ENCODE measurements around the gene SLFN5.

The SLFN5 gene

DNA sequence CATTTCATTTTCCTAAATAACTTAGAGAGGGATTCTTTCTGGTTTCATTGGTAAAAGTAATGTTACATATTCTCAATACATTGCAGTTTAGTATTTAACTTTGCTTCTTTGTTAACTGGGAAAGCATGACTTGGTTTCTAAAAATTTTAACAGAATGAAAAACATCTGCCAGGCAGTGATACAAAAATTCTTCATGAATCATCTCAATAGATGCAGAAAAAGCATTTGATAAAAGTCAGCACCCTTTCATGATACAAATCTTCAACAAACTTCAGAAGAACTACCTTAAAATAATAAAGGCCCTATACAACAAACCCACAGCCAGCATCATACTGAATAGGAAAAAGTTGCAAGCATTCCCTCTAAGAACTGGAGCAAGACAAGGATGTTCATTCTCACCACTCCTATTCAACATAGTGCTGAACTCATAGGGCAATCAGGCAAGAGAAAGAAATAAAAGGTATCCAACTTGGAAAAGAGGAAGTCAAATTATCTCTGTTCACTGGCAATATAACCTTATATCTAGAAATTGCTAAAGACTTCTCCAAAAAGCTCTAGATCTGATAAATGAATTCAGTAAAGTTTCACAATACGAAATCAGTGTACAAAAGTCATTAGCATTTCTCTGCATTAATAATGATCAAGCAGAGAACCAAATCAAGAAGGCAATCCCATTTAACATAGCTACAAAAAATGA, 50.4 kb downstream of the SLFN5 start:
- H3K4me1 ChIP-seq = no peaks in the 10 kb centered on the region
- H3K36me3 ChIP-seq (ENCODE audit: control insufficient read depth, insufficient read depth, low read length) = no peaks in the 10 kb centered on the region
- no peak overlapping the region for H3K27ac ChIP-seq
- no peak overlapping the region for H3K4me2 ChIP-seq (ENCODE audit: low read length)
- H3K9me3 ChIP-seq (ENCODE audit: control insufficient read depth, low read length) = no peaks in the 10 kb centered on the region
- H3K9ac ChIP-seq = no peak overlapping the region
- no peak overlapping the region for H3K4me3 ChIP-seq (ENCODE audit: low read depth, low read length)
- H3K27me3 ChIP-seq (ENCODE audit: control insufficient read depth, insufficient read depth, low read length) = no peaks in the 10 kb centered on the region
- no peak overlapping the region for H2AFZ ChIP-seq
- no peaks in the 10 kb centered on the region for H3K79me2 ChIP-seq
- TF ChIP-seq, protein P1, sequence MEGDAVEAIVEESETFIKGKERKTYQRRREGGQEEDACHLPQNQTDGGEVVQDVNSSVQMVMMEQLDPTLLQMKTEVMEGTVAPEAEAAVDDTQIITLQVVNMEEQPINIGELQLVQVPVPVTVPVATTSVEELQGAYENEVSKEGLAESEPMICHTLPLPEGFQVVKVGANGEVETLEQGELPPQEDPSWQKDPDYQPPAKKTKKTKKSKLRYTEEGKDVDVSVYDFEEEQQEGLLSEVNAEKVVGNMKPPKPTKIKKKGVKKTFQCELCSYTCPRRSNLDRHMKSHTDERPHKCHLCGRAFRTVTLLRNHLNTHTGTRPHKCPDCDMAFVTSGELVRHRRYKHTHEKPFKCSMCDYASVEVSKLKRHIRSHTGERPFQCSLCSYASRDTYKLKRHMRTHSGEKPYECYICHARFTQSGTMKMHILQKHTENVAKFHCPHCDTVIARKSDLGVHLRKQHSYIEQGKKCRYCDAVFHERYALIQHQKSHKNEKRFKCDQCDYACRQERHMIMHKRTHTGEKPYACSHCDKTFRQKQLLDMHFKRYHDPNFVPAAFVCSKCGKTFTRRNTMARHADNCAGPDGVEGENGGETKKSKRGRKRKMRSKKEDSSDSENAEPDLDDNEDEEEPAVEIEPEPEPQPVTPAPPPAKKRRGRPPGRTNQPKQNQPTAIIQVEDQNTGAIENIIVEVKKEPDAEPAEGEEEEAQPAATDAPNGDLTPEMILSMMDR (IDR thresholded peaks at IDR 0.05) = no peak

DNA sequence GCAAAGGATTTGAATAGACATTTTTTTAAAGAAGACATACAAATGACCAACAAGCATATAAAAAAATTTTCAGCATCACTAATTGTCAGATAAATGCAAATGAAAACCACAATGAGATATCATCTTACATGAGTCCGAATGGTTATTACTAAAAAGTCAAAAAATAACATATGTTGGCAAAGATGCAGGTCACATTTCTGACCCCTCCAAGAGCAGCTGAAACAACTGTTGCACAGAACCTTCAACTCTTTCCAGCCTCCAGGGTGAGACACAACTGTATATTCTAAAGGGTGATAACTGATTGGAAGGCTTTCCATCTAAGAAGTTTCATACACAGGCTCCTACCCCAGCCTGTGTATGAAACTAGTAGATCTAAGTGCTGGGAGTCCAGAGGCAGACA, 51.9 kb downstream of the SLFN5 start:
- Histone ChIP-seq H3K9ac (no peak overlapping the region), H3K4me3 (ENCODE audit: low read depth, low read length) (no peak overlapping the region), H2AFZ (no peak overlapping the region), H3K27ac (no peak overlapping the region), H3K4me1 (no peaks in the 10 kb centered on the region), H3K27me3 (ENCODE audit: control insufficient read depth, insufficient read depth, low read length) (no peaks in the 10 kb centered on the region), H3K9me3 (ENCODE audit: control insufficient read depth, low read length) (no peaks in the 10 kb centered on the region), H3K79me2 (no peaks in the 10 kb centered on the region), H3K36me3 (ENCODE audit: control insufficient read depth, insufficient read depth, low read length) (no peaks in the 10 kb centered on the region), H3K4me2 (ENCODE audit: low read length) (no peak overlapping the region)
- TF ChIP-seq, protein P1 (IDR thresholded peaks at IDR 0.05) = no peak

DNA sequence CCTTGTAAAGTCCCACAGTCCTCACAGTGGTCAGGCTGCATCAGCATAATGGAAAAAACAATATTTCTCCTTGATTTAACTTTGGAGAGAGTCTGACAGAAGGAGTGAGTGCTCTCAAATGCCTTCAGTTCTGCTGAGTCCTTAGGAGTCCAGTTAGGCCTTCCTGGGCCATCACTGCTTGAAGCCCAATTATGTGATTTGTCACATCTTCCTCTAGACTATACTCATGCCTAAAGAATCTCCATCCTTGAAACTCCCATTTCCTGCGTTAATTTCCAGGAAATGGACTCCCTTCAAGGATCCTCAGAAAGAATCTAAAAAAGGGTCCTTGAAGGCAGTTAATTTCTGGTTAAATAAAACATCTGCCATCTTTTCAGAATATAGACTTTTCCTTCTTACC, 52.8 kb downstream of the SLFN5 start:
- H3K27me3 ChIP-seq (ENCODE audit: control insufficient read depth, insufficient read depth, low read length) = no peaks in the 10 kb centered on the region
- no peaks in the 10 kb centered on the region for H3K79me2 ChIP-seq
- no peaks in the 10 kb centered on the region for H3K9me3 ChIP-seq (ENCODE audit: control insufficient read depth, low read length)
- H3K36me3 ChIP-seq (ENCODE audit: control insufficient read depth, insufficient read depth, low read length) = no peaks in the 10 kb centered on the region
- TF ChIP-seq, protein P1 (IDR thresholded peaks at IDR 0.05) = no peak
- no peak overlapping the region for H2AFZ ChIP-seq
- no peak overlapping the region for H3K27ac ChIP-seq
- no peak overlapping the region for H3K4me3 ChIP-seq (ENCODE audit: low read depth, low read length)
- H3K4me2 ChIP-seq (ENCODE audit: low read length) = no peak overlapping the region
- no peak overlapping the region for H3K9ac ChIP-seq
- no peaks in the 10 kb centered on the region for H3K4me1 ChIP-seq

DNA sequence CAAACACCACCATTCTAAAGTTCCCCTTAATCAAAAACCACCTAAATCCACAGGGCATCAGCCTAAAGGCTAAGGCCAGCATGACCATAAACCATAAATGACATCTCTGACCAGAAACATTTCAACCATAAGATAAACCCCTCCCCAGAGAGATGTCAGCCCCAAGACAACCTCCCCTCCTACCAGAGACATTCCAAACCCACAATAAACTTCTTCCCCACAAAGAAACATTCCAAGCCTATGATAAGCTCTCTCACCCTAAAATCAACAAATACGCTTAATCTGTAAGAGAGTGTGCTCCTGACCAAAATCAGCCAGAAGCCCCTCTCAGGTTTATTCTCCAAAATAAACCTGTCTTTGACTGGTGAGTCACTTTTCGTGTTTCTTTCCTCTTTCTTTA, 54.8 kb downstream of the SLFN5 start:
- H3K4me2 ChIP-seq (ENCODE audit: low read length) = no peak overlapping the region
- H3K36me3 ChIP-seq (ENCODE audit: control insufficient read depth, insufficient read depth, low read length) = no peaks in the 10 kb centered on the region
- no peaks in the 10 kb centered on the region for H3K9me3 ChIP-seq (ENCODE audit: control insufficient read depth, low read length)
- no peak overlapping the region for H3K27ac ChIP-seq
- H3K4me1 ChIP-seq = no peaks in the 10 kb centered on the region
- no peaks in the 10 kb centered on the region for H3K79me2 ChIP-seq
- no peaks in the 10 kb centered on the region for H3K27me3 ChIP-seq (ENCODE audit: control insufficient read depth, insufficient read depth, low read length)
- no peak overlapping the region for H3K9ac ChIP-seq
- no peak overlapping the region for H2AFZ ChIP-seq
- TF ChIP-seq, protein P1 (IDR thresholded peaks at IDR 0.05) = no peak
- no peak overlapping the region for H3K4me3 ChIP-seq (ENCODE audit: low read depth, low read length)

DNA sequence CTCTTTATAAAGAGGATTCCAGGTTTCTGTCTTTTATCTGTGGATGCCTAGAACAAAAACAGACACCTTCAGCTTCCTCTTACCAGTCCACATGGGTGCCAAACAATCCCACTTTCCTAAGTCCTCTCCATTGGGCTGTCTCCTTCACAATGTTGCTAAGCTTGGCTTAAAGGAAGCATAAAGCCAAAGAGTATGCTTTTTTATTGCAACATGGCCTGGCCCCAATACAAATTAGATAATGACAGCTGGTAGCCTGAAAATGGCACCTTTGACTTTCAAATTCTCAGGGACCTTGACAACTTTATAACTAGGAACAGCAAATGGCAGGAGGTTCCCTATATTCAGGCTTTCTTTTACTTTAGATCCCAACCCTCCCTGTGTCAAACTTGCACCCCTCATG, 55.8 kb downstream of the SLFN5 start:
- H3K4me1 ChIP-seq = no peaks in the 10 kb centered on the region
- H3K79me2 ChIP-seq = no peaks in the 10 kb centered on the region
- H3K27me3 ChIP-seq (ENCODE audit: control insufficient read depth, insufficient read depth, low read length) = no peaks in the 10 kb centered on the region
- H3K27ac ChIP-seq = no peak overlapping the region
- H3K4me2 ChIP-seq (ENCODE audit: low read length) = no peak overlapping the region
- no peaks in the 10 kb centered on the region for H3K9me3 ChIP-seq (ENCODE audit: control insufficient read depth, low read length)
- no peak overlapping the region for H2AFZ ChIP-seq
- H3K4me3 ChIP-seq (ENCODE audit: low read depth, low read length) = no peak overlapping the region
- H3K9ac ChIP-seq = no peak overlapping the region
- H3K36me3 ChIP-seq (ENCODE audit: control insufficient read depth, insufficient read depth, low read length) = no peaks in the 10 kb centered on the region
- TF ChIP-seq, protein P1 (IDR thresholded peaks at IDR 0.05) = no peak

All from parathyroid adenoma (tissue), 2 donors.